Measurements from ENCODE around the gene FAM168A.
A peak's percentile ranks its signal among the peaks of the same experiment; 100 is the strongest.

The FAM168A gene

GRCh38 chr11:73366265-73366610 lies 231.7 kb downstream of the FAM168A start:
- DNase-seq (ENCODE audit: low read depth in 2 of 2) = no peak
- no peak overlapping the region for H3K4me3 ChIP-seq (replicated peaks in 1 of 2; ENCODE audit: low read depth in 2 of 2, low read length in 2 of 2)
- no peak for TF ChIP-seq CTCF (IDR thresholded peaks at IDR 0.05; ENCODE audit: low read depth, low read length)

- TF ChIP-seq CTCF (IDR thresholded peaks at IDR 0.05; ENCODE audit: low read depth, low read length) = no peak
- no peak for DNase-seq (ENCODE audit: low read depth in 2 of 2)
- no peak overlapping the region for H3K4me3 ChIP-seq (replicated peaks in 1 of 2; ENCODE audit: low read depth in 2 of 2, low read length in 2 of 2)
Observed at GRCh38 chr11:73365352-73366264, 232.3 kb downstream of the FAM168A start.

- no peak for DNase-seq (ENCODE audit: low read depth in 2 of 2)
- no peak overlapping the region for H3K4me3 ChIP-seq (replicated peaks in 1 of 2; ENCODE audit: low read depth in 2 of 2, low read length in 2 of 2)
- TF ChIP-seq CTCF (IDR thresholded peaks at IDR 0.05; ENCODE audit: low read depth, low read length) = no peak
Observed at GRCh38 chr11:73363147-73363546, 234.8 kb downstream of the FAM168A start.

- H3K4me3 ChIP-seq (replicated peaks in 1 of 2; ENCODE audit: low read depth in 2 of 2, low read length in 2 of 2) = no peak overlapping the region
- no peak for DNase-seq (ENCODE audit: low read depth in 2 of 2)
- TF ChIP-seq CTCF (IDR thresholded peaks at IDR 0.05; ENCODE audit: low read depth, low read length) = no peak
Observed at GRCh38 chr11:73361953-73362776, 235.7 kb downstream of the FAM168A start.

- H3K4me3 ChIP-seq (replicated peaks in 1 of 2; ENCODE audit: low read depth in 2 of 2, low read length in 2 of 2) = no peak overlapping the region
- TF ChIP-seq CTCF (IDR thresholded peaks at IDR 0.05; ENCODE audit: low read depth, low read length) = no peak
- no peak for DNase-seq (ENCODE audit: low read depth in 2 of 2)
Observed at GRCh38 chr11:73360743-73361369, 237.1 kb downstream of the FAM168A start.

GRCh38 chr11:73359930-73360742 lies 237.8 kb downstream of the FAM168A start:
- peak; percentile 47 to 63 for DNase-seq (ENCODE audit: low read depth in 2 of 2)
- no peak overlapping the region for H3K4me3 ChIP-seq (replicated peaks in 1 of 2; ENCODE audit: low read depth in 2 of 2, low read length in 2 of 2)

More at GRCh38 chr11:73359930-73360742, 237.8 kb downstream of the FAM168A start:
- peak; percentile 47 for TF ChIP-seq CTCF (IDR thresholded peaks at IDR 0.05; ENCODE audit: low read depth, low read length)
